ENCODE results near the gene SPTBN2.

Gene SPTBN2

DNA sequence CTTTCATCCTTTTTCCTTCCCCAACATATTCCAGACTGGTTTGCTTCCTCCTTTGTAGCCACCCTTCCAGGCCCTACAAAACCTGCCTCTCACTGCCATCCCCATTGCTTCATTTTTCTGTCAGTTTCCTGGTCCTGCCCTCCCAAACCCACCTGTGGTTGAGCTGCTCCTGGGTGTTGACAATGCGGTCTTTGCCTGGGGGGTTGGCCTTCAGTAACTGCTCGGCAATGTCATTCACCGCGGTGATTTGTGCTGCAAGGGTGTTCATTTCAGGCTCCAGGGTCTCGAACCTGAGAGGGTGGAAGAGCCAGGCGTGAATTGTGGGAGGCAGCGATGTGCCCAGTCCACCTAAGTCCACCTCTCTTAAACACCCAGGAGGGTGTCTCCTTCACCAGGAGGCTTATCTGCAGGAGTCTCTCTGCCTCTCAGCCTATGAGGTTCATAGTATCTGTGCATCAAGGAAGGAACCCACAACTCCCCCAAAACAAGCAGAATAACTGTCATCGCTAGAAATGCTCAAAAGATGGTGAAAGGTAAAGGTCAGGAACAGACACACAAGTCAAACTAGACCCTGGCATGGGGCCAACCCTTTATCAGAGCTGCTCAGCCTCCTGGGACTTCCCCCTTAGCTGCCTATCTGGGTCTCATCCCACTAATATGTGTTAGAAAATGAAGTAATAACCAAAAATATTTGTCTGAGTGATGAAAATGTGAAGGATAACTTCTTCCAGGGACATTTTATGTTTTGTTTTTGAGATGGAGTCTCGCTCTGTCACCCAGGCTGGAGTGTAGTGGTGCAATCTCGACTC lies 27.4 kb downstream of the SPTBN2 start:
- no peak for DNase-seq

DNA sequence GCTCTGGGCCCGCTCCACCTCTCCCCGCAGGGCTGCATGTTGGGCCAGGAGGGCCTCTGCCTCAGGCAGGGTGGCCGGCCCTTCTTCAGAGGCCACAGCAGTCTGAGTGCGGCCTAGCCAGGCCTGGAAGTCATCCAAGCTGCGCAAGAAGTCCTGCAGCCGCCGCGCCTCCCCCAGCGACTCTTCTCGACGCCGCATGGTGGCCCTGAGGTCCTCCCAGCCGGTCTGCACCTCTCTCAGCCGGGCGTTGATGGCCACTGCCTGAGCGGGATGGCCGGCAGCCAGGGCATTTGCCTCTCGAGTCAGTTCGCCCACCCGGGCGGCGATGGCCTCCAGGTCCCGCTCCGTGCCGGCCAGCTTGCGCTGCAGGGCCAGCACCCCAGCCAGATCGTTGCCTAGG lies 28.3 kb downstream of the SPTBN2 start:
- no peak for DNase-seq

DNA sequence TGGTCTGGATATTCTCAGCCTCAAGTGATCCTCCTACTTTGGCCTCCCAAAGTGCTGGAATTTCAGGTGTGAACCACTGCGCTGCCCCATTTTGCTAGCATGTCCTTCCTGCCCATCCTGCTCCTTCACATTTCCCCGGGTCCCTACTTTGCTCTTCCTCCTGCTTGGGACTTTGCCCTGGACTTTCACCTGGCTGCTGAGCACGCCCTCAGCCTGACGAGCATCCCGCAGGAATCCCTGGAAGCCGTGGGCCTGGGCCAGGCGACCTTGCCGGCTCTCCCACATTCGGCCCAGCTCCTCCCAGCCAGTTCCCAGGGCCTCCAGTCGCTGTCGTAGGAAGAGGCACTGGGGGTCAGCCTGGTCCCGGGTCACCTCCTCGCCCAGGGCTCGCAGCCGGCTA lies 28.7 kb downstream of the SPTBN2 start:
- no peak for DNase-seq

DNA sequence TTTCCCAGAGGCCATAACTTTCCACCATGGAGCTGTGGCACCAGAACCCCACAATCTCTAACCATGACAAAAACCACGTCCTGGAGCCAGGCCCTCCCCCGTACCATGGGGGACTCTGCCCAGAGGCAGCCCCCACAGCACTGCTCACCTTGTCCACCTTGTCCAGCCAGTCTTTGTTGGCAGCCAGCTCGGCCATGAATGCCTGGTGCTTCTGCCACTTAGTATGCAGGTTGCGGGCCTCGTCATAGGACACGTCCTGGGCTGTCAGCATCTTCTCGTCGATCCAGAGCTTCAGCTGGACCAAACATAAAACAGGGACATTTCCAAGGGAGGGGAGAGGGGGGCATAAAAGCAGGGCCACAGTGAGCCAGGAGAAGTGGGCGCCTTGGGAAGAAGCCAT lies 30.5 kb downstream of the SPTBN2 start:
- no peak for DNase-seq

DNA sequence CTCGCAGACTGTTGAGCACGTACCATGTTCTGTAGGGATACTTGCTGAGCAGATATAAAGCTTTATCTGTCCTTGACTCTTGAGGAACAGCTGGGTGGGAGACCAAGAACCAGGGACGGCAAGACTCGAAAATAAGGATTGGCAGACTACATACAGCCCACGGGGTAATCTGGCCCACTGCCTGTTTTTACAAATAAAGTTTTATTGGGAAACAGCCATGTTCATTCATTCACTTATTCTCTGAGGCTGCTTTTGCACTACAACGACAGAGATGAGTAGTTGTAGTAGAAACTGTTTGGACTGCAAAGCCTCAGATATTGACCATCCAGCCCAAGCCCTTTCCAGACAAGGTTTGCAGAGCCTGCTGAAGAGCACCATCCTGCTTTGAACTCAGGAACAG lies 31.0 kb downstream of the SPTBN2 start:
- no peak for DNase-seq

DNA sequence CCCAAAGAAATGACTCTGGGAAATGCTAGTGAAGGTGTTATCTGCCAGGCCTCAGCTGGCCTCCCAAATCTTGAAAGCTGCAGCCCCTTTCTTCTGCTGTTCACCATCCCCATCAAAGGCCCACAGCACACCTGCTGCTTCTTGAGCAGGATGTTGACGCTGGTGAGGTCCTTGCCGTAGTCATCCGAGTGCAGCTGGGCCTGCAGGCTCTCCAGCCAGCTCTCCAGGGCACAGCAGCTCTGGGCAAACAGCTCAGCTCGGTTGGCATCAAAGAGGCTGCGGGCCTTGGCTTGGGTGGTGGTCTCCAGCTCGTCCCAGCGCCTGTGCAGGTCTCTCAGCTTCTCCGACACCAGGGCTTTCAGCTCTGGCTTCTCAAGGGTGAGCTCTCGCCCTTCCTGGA lies 32.9 kb downstream of the SPTBN2 start:
- no peak for DNase-seq

DNA sequence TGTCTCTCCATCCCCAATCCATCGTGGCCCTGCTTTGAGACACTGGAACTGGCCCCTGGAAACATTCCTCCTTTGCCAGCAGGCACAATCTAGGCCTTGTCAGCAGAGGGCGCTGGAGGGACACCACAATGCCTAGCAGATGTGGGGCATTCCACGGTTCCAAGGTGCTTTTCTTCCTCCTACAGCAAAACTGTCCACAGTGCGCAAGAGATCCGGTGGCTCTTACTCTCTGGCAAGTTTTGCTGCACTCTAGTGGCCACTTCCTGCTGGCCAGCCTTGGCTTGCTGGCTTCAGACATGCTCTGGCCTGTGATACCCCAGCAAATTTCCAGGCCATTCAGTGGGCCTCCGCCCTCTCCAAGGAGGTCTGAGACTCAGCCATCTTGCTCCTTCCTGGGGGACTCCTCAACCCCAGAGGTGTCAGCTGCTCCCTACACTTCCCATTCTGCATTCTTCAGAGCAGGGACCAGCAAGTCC lies 34.2 kb downstream of the SPTBN2 start:
- DNase-seq, result peak; percentile 94

DNA sequence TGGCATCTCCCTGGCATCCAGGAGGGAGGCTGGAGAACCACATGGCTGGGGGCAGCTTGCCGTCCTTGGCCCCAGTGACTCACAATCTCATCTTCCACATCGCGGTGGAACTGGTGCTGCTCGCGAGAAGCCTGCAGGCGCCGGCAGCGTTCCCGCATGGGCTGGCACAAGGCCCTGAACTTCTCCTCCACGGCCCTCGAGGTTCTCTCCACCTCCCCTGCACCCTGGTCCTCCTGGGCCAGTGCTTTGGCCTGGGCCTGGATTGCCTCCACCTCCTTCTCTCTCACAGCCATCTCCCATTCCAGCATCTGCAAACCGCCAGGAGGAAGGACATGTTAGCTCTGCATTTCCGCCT lies 35.0 kb downstream of the SPTBN2 start:
- no peak for DNase-seq

DNA sequence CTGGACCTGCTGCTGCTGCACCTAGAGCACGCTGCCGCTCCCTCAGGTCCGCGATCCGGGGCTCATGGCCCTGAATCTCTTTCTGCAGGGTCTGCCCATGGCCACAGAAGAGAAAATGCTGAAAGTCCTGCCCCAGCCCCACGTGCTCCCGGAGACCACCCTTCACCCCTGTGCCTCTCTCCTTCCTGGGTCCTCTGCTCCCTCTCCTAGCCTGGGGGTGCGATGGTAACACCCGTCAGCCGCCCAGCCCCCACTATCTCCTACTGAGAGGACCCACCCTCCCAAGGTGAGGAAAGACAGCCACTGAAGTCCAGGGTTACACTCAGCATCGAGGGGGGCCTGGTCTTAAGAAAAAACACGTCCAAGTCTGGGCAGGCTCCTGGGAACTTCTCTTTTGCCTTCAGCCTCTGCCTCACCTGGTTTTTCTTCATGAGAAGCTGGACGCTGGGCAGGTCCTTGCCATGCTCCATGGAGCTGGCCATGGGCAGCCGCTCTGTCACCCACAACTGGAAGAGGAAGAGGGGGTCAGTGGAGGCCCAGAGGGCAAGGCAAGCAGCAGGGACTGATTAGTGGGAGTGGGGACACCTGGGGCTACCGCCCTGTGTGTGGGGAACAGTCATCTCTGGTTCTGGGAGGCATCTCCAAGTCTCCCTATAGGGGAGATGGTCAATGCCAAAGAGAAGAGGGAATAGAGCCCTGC lies 35.5 kb downstream of the SPTBN2 start:
- no peak for DNase-seq

DNA sequence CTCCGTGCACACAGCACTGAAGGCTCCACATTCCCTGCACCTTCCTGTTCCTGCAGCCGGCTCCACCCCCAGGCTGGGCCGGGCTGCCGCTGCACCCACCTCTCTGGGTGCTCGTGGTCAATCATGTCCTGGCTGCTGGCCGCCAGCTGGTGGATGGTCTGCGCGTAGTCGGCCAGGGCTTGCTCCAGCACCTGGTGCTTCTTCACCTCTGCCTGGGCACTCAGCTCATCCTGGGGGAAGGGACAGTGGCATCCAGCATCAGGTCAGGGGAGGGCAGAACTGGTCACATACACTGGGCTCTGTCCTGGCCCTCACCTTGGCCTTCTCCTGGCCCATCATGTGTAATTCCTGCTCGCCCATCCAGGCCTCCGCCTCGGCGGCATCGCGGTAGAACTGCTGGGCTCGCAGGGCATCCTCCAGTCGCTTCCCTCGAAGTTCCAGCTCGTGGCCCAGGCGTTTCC lies 36.1 kb downstream of the SPTBN2 start:
- no peak for DNase-seq

DNA sequence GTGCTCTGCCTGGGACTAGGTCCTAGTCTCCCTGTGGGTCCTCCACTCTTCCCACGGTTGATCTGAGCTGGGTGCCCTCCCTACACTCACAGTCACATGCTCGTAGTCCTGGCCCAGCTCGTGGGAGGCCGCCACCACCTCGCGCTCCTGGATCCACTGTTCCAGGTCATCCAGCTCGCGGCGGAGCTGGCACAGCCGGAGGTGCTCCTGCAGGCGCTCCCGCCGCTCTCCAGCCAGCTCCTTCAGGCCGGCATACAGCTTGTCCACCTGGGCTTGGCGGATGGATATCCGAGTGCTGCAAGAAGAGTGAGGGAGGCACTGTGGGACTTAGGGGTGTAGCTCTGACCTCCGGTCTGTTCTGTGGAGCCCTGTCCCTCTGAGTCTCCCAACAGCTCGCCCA lies 36.6 kb downstream of the SPTBN2 start:
- DNase-seq, result no peak

DNA sequence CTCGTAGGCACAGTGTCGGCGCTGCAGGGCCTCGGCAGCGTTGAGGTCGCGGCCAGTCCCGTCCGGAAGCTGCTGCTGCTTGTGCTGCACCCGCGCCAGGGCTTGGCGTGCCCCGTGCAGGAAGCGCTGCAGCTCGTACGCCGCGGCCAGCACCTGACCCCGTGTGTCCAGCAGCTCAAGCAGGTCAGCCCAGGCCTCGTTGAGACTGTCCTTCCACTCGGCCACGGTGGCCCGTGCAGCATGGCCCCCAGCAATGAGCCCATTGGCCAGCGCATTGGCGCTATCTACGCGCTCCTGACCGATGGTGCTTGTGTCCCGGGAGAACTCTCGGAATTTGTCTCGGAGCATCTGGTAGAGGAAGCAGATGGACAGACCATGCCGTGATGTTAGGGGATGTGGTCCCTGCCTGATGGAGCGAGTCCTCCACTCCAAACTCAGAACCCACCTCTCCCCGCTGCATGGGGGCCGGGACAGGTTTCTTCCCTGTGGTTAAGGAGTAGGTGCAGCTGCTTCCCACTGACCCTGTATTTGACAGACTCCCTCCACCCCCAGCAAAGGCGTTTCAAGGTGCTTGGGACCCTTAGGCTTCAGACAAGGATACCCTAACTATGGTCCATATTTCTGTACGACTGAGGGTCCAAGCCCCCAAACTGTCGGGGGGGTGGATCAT lies 37.6 kb downstream of the SPTBN2 start:
- DNase-seq, result no peak

DNA sequence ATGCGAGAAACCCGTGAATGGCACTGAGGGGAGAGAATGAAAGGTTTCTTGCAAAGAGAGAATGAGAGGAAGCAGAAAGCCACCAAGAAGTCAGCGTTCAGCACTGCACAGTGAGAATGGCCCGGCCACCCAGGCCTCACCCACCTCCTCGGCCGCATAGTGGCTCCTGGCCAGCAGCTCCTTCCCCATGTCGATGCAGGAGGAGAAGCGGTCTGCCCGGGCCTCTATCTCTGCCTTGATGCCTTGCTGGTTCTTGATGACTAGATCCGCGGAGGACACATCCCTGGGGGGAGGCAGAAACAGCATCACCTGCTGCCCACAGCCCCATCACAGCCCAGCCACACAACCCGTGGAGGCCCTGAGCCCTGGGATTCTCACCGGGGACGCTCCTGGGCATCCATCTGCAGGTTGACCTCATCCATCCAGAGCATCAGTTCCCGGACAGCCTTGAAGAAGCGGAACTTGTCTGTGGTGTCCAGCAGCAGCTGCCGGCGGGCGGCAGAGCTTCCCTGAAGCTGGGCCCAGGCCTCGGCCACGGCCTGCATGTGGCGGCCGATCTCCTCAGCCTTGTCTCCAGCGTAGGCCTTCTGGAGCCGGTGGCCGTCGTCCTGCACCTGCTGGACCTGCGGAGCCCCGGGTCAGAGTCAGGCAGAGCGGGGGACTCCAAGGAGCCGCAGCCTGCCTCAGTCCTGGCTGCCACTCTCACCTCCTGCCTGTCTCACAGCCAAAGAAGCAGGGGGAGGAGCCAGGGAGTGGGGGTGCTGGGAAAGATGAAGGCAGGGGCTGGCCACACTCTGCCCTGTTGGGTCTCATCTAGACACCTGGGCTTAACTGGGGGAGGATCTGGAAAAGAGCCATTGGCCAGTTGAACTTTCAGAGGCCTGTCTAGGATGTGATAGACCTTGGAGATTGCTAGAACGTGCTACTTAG lies 39.1 kb downstream of the SPTBN2 start:
- no peak for DNase-seq

DNA sequence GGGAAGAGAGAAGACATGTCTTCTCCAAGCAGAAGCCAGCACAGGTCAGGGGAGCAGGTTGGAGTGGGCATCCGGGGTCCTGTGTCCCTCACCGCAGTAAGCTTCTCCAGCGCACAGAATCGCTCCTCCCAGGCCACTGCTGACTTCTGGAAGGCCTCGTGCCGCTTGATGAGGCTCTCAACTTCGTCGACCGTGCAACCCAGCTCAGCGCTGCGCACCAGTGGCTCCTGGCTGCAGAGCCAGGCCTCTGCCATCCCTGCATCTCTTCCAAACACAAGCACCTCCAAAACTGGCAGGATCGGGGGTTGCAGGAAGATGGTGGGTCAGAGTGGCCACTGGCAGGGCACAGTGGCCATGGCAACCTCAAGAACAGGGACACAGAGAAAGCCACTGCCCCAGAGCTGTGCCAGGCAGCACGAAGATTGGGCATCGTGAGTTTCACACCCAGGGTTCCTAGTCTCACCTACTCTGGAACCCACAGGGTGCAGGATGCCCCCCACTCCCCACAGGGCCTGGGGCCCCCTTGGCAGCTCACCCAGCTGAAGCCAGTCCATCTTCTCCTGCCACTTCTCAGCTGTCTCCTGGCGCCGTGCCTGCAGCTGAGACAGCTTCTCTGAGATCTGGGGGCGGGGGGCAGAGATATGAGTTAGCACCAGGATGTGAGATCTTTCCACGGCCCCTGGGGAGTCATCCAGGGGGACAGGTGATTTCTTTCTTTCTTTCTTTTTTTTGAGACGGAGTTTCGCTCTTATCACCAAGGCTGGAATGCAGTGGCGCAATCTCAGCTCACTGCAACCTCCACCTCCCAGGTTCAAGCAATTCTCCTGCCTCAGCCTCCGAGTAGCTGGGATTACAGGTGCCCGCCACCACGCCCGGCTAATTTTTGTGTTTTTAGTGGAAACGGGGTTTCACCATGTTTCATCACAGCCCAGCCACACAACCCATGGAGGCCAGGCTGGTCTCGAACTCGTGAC lies 40.2 kb downstream of the SPTBN2 start:
- no peak for DNase-seq

DNA sequence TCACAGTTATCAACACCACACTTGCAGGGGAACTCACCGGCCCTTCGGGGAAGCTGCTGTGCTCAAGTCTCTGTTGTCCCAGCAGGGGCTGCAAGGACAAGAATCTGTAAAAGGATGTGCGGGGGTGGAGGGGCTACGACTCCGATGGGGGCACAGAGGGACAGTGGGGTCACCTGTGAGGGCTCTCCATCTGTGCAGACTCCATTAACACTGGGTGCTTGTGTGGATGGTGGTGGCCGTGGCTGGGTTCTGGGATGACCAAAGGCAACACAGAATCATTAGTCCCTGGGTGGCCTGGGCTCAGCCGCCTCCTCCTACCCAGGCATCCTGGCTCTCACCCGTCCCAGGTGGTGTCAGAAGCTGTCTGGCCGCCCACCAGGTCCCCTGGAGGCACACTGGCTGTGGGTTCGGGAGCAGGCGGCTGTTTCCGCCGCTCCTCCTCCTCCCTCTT lies 41.2 kb downstream of the SPTBN2 start:
- DNase-seq, result no peak

DNA sequence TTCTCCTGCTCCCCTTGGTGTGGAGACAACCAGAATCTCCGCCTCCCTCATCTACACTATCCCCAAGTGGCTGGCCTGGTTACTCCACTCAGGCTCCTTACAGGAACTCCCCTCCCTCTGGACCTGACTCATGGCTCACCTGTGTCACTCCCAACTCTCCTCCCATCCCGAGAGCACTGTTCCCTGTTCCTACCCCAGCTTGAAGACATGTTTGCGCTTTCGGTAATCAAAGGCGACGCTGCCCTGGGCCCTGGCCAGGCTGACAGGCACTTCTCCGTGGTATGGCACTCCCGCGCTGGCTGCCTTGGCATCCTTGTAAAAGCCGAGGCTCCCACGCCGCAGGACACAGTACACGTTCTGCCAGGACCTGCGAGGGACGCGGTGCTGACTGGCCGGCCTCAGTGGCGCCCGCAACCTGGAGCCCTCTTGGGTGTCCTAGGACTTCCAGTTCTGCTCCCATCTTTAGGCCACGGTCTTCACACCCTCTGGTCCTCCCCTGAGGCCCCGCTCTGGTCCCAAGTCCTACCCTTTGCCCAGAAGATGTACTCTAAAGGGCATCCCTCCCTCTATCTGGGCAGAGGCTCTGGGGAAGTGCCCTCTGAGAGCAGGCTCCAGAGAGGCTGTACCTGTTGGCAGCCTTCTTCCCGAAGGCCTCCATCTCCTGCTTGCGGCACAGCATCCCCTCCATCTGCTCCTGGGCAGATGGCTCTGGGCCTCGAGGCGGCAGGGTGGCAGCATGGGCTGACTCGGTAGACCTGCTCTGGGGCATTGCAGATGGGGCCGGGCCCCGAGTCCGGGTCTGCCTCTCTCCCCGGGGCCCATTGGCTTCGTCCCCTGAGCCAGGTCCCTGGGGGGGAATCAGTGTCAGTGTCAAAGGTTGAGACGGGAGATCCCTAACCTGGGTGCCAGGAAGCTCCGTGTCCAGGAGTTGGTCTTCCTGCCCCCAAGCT lies 41.9 kb downstream of the SPTBN2 start:
- no peak for DNase-seq

DNA sequence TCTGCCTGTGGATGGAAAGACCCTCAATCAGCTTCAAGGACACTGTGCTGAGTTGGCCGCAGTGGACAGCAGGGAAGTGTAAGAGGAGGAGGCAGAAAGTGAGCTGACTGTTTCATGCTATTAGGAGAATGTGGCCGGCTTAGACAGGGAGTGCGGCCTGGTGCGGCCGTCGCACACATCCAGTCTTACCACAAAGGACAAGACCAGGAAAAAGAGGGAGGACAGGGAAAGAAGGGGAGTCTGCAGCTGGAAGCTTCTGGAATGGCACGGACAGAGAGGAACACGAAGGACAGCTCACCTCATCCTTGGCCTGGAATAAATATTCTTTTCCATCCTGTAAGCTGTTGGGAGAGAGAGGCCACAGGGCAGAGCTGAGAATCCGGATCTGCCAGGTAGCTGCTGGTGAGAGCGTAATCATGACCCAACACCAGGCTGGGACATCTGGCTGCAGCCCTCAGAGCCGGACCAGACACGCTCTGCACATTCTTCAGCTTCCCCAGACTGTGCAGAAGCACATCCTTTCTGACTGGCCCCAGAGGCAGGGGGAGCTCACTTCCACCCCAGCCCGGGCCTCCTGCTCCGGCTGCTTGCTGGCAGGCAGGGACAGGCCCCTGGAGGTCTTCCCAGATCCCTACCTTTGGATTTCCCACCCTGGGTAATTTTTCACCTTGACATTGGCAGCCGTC lies 42.8 kb downstream of the SPTBN2 start:
- DNase-seq, result no peak

DNA sequence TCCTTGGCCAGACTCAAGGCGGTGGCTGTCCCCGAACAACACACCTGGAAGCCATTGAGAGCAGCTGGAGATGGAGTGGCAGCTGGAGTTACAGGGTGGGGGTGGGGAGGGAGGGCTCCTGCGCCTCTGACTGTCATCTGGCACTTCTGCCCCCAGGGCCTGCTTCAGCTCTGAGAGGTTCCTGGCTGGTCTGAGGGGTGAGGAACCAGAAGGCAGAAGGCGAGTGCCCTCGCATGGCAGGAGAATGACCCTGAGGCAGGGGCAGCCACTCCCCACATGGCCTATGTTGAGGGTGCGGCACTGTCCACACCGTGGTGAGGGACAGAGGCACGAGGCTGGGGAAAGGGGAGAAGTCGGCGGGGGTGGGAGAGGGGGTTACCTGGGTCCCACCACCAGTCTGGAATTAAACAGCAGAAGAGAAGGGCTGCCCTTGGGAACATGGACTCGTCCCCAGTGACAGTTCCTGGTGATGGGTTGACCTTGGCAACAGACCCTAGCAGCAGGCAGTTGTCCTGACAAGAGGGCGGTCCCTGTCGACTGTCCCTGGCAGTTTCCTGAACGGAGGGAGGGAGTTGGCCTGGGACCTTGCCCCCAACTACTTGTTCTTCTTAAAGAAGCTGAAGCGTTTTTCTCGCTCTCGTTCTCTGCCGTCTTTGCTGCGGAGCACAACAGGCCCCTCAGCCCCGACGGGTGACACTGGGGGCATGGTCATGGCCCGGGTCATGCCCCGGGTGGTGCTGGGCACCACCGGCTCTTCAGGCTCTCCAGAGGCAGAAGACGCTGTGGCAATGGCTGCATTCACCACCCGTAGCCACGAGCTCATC lies 43.5 kb downstream of the SPTBN2 start:
- no peak for DNase-seq

DNA sequence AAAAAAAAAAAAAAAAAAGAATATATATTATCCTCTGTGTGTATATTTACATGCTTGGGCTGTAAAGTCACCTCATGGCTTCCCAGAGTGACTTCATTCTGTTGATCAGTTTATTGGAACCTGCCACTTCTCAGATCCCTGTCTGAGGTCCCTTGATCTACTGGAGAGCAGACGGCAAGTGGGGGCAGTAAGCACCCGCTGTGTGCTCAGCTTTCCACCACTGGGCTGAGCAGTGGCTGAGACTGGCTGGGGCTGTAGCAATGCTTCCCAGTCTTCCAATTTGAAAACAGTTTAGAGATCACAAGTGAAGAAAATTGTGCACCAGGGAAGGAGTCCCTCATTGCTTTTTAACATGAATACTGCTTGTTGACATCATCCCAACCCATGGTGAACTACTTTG lies 44.4 kb downstream of the SPTBN2 start:
- no peak for DNase-seq
